Keratinocyte (primary cell): Measurements from ENCODE around the gene INPP4B. TPM values are rescaled to one million over a fixed set of nuclear protein-coding genes. Genes with fewer than 3 reads are reported as not detected.

Experiments
- DNase-seq: peaks from one replicate; pipeline ENCODE4 v3.0.0-alpha.2; 2011; ENCODE audit warnings: low read depth, missing footprints, low spot score
- FAIRE-seq: peaks from 2 replicates; lab custom pipeline; 2011; peaks lifted over from hg19 to GRCh38; lab: Jason Lieb, UNC
- H2AFZ ChIP-seq: 2 replicates; pipeline ENCODE4 v1.6.0; 2012; ENCODE audit warnings: low read length, control low read depth, inconsistent platforms; ENCODE audit not compliant: control insufficient read depth
- H3K27ac ChIP-seq: 2 replicates; pipeline ENCODE4 v1.5.1; 2011; ENCODE audit warnings: low read length; ENCODE audit not compliant: control insufficient read depth, insufficient read depth
- H3K27me3 ChIP-seq: 3 replicates; pipeline ENCODE4 v1.6.0; 2011; ENCODE audit warnings: low read length; ENCODE audit not compliant: control insufficient read depth, insufficient read depth; ENCODE audit errors: extremely low read depth
- H3K36me3 ChIP-seq, 2 experiments: 2 replicates in 1 of 2; 3 replicates in 1 of 2; pipeline ENCODE4 v1.5.1; 2011; ENCODE audit warnings: low read length in 2 of 2, mild to moderate bottlenecking in 1 of 2; ENCODE audit not compliant: control insufficient read depth in 2 of 2, insufficient read depth in 2 of 2; ENCODE audit errors: extremely low read depth in 1 of 2
- H3K4me1 ChIP-seq: 3 replicates; pipeline ENCODE4 v1.5.1; 2011; ENCODE audit warnings: low read length; ENCODE audit not compliant: control insufficient read depth, insufficient read depth; ENCODE audit errors: extremely low read depth
- H3K4me2 ChIP-seq: 3 replicates; pipeline ENCODE4 v1.6.0; 2011; ENCODE audit warnings: low read depth, low read length; ENCODE audit not compliant: control insufficient read depth, insufficient read depth; ENCODE audit errors: extremely low read depth
- H3K4me3 ChIP-seq, 3 experiments: fragments of 200-600 bp in 1 of 3; sonication (generic) in 1 of 3; 2 replicates in 2 of 3; 3 replicates in 1 of 3; pipeline ENCODE4 v1.5.1; 2011 to 2016; ENCODE audit warnings: low read length in 3 of 3, mild to moderate bottlenecking in 3 of 3, control low read depth in 2 of 3, inconsistent platforms in 1 of 3, low read depth in 1 of 3, mixed read lengths in 1 of 3, mixed run types in 1 of 3, moderate library complexity in 1 of 3; ENCODE audit not compliant: control insufficient read depth in 2 of 3, insufficient read depth in 2 of 3; ENCODE audit errors: extremely low read depth in 1 of 3
- H3K79me2 ChIP-seq: 2 replicates; pipeline ENCODE4 v1.6.0; 2012; ENCODE audit warnings: low read length; ENCODE audit not compliant: control insufficient read depth, insufficient read depth
- H3K9ac ChIP-seq: 3 replicates; pipeline ENCODE4 v1.6.0; 2011; ENCODE audit warnings: low read length; ENCODE audit not compliant: control insufficient read depth, insufficient read depth; ENCODE audit errors: extremely low read depth
- H3K9me1 ChIP-seq: 3 replicates; pipeline ENCODE4 v1.6.0; 2011; ENCODE audit warnings: low read length; ENCODE audit not compliant: control insufficient read depth, insufficient read depth; ENCODE audit errors: extremely low read depth
- H3K9me3 ChIP-seq: 2 replicates; pipeline ENCODE4 v1.5.1; 2012; ENCODE audit warnings: low read depth, low read length; ENCODE audit not compliant: control insufficient read depth
- H4K20me1 ChIP-seq: 3 replicates; pipeline ENCODE4 v1.6.0; 2011; ENCODE audit warnings: low read length; ENCODE audit not compliant: control insufficient read depth, insufficient read depth; ENCODE audit errors: extremely low read depth
- EZH2 ChIP-seq: IDR thresholded peaks from one replicate; pipeline ENCODE4 v1.6.1; 2012; ENCODE audit warnings: inconsistent platforms, mild to moderate bottlenecking, low read length, moderate library complexity
- dilution Hi-C: fragments of 300-500 bp; cut with MboI; formaldehyde crosslinking; loops from one replicate; pipeline ENCODE4 v1.7.0; 2020; ENCODE audit warnings: low sequenced_read_pairs; ENCODE audit not compliant: extremely low pct_ligation_motif_present
- polyA plus RNA-seq, 5 experiments: library from polyadenylated mRNA; depleted of rRNA in 3 of 5; stranded (reverse) in 3 of 5; stranded (forward) in 1 of 5; unstranded in 1 of 5; fragments of >200 nt; gene quantifications; 1 replicate in 1 of 5; 2 replicates in 3 of 5; 3 replicates in 1 of 5; pipeline versions ENCODE4 v1.2.1 to v1.2.3, GENCODE V29; 2011 to 2012; ENCODE audit warnings: missing spikeins in 2 of 5, low read depth in 1 of 5, low replicate concordance in 1 of 5
- TF ChIP-seq, protein P1 (sequence below), 3 experiments: IDR thresholded peaks in 1 of 3; conservative IDR thresholded peaks in 1 of 3; optimal IDR thresholded peaks in 1 of 3; 2 replicates in 2 of 3; 3 replicates in 1 of 3; pipeline versions ENCODE3 to v1.5.1; 2011; ENCODE audit warnings: low read length in 3 of 3, mild to moderate bottlenecking in 3 of 3, moderate library complexity in 2 of 3, control low read depth in 1 of 3, inconsistent platforms in 1 of 3; ENCODE audit not compliant: insufficient read depth in 2 of 3; ENCODE audit errors: extremely low read depth in 1 of 3

INPP4B gene
- polyA plus RNA-seq, 1 donor (not counting 4 experiments of a cell fraction or from before 2014, with no cell fraction given) = 50.2 TPM

DNA sequence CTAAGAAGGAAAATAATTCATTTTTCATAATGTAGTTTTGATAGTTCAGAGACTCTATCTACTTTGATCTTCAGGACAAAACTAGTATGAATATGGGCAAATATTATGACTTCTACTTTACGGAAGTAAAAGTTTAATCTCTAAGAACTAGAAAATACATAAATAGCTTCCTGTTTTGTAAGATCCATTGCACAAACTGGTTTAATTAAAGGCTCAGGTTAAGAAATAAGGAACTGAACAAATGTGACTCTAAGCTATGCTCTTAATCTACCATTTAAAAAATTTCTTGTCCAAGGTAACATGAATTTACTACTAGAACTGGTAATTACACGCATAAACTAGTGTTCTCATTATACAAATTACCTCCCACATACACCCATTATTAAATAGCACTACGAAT is 360.6 kb downstream of the INPP4B start:
- Histone ChIP-seq H4K20me1 (no peaks in the 10 kb centered on the region), H3K9me3 (no peaks in the 10 kb centered on the region), H3K4me2 (no peak overlapping the region), H2AFZ (no peak overlapping the region), H3K9me1 (no peaks in the 10 kb centered on the region), H3K27ac (no peak overlapping the region), H3K9ac (no peak overlapping the region), H3K4me1 (no peaks in the 10 kb centered on the region), H3K36me3 (no peaks in the 10 kb centered on the region), H3K4me3 (no peak overlapping the region), H3K27me3 (no peaks in the 10 kb centered on the region), H3K79me2 (no peaks in the 10 kb centered on the region)
- dilution Hi-C loops = no loop called here
- TF ChIP-seq, protein P1, sequence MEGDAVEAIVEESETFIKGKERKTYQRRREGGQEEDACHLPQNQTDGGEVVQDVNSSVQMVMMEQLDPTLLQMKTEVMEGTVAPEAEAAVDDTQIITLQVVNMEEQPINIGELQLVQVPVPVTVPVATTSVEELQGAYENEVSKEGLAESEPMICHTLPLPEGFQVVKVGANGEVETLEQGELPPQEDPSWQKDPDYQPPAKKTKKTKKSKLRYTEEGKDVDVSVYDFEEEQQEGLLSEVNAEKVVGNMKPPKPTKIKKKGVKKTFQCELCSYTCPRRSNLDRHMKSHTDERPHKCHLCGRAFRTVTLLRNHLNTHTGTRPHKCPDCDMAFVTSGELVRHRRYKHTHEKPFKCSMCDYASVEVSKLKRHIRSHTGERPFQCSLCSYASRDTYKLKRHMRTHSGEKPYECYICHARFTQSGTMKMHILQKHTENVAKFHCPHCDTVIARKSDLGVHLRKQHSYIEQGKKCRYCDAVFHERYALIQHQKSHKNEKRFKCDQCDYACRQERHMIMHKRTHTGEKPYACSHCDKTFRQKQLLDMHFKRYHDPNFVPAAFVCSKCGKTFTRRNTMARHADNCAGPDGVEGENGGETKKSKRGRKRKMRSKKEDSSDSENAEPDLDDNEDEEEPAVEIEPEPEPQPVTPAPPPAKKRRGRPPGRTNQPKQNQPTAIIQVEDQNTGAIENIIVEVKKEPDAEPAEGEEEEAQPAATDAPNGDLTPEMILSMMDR (optimal IDR thresholded peaks at IDR 0.05 in 1 of 3, IDR thresholded peaks at IDR 0.05 in 1 of 3, conservative IDR thresholded peaks at IDR 0.05 in 1 of 3; ENCODE audit: extremely low read depth in 1 of 3, insufficient read depth in 2 of 3, low read length in 3 of 3) = no peak
- no peak for TF ChIP-seq EZH2
- DNase-seq (no peak), FAIRE-seq (no peak)

GRCh38 chr4:142480244-142480643 is 365.9 kb downstream of the INPP4B start:
- dilution Hi-C loops = no loop called here
- no peaks in the 10 kb centered on the region for H3K79me2 ChIP-seq
- no peak overlapping the region for H3K9ac ChIP-seq
- no peaks in the 10 kb centered on the region for H3K9me1 ChIP-seq
- no peak overlapping the region for H2AFZ ChIP-seq
- no peak for DNase-seq
- no peaks in the 10 kb centered on the region for H4K20me1 ChIP-seq
- FAIRE-seq = no peak
- TF ChIP-seq, protein P1 (optimal IDR thresholded peaks at IDR 0.05 in 1 of 3, IDR thresholded peaks at IDR 0.05 in 1 of 3, conservative IDR thresholded peaks at IDR 0.05 in 1 of 3; ENCODE audit: extremely low read depth in 1 of 3, insufficient read depth in 2 of 3, low read length in 3 of 3) = no peak
- TF ChIP-seq EZH2 = no peak
- H3K4me2 ChIP-seq = no peak overlapping the region
- no peaks in the 10 kb centered on the region for H3K27me3 ChIP-seq
- no peaks in the 10 kb centered on the region for H3K4me1 ChIP-seq
- H3K36me3 ChIP-seq = no peaks in the 10 kb centered on the region
- H3K27ac ChIP-seq = no peak overlapping the region
- H3K9me3 ChIP-seq = no peaks in the 10 kb centered on the region
- no peak overlapping the region for H3K4me3 ChIP-seq
